ENCODE data around the gene XRCC3. TPM values are rescaled to one million over a fixed set of nuclear protein-coding genes. Genes with fewer than 3 reads are reported as not detected.

The XRCC3 gene
- total and polyA plus RNA-seq, 7 donors: 1.8 to 15.7 (median 3.6) TPM

DNA sequence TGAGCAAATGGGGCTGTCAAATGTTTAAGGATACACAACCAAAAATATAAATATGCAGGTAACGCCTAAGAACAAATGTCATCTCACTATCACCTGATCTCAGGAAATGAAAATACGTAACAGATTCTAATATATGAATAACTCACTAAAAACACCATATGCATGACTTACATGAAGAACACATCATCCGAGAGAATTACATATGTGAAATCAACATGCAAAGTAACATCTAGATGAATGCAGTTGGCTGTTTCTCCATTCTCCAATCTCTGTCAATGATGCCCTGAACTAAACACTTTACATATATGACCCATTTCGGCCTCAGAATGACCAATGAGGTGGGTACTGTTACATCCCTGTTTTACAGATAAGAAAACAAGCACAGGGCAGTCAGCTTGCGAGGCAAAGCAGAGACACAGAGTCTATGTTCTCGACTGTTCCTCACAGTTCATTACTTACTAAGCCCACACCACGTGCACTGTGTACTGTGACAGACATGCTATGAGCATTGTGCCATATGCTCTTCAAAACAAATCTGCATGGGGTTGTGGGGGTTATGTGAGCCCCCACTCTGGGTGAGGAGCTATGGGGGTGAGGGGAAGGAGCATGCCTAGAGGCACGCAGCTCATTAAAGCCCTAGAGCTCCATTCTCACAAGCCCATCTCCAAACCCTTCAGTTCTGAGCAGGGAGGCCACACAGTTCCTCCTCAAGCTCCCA is 43.0 kb upstream of the XRCC3 start:
- H3K4me3 ChIP-seq: no peak overlapping the region
- H3K36me3 ChIP-seq: no peaks in the 10 kb centered on the region
- TF ChIP-seq POLR2AphosphoS5 (IDR thresholded peaks at IDR 0.05) (no peak), POLR2A (IDR thresholded peaks at IDR 0.05) (no peak), CTCF (IDR thresholded peaks at IDR 0.05) (no peak)
- H3K9me3 ChIP-seq: no peaks in the 10 kb centered on the region
- H3K27ac ChIP-seq: no peak overlapping the region
- no peaks in the 10 kb centered on the region for H3K27me3 ChIP-seq
- H3K4me1 ChIP-seq: no peaks in the 10 kb centered on the region
- WGBS, 2 donors: 95 to 96% methylated on average over 8 of the region's 8 CpGs
- intact Hi-C loops (cut with DNase I): no loop called here
- DNase-seq: no peak

- Histone ChIP-seq H3K4me1 (no peaks in the 10 kb centered on the region), H3K4me3 (no peak overlapping the region), H3K27ac (no peak overlapping the region), H3K9me3 (no peaks in the 10 kb centered on the region), H3K27me3 (no peaks in the 10 kb centered on the region), H3K36me3 (peaks cover 0 to 12% (median 0%) of the 10 kb centered on the region in 4 donors)
- no peak for TF ChIP-seq POLR2A (IDR thresholded peaks at IDR 0.05)
- TF ChIP-seq EP300 (IDR thresholded peaks at IDR 0.05): no peak
- TF ChIP-seq CTCF (IDR thresholded peaks at IDR 0.05): no peak
- no peak for TF ChIP-seq POLR2AphosphoS5 (IDR thresholded peaks at IDR 0.05)
- intact Hi-C loops (cut with DNase I): no loop called here
- no peak for DNase-seq
- WGBS, 2 donors: 84 to 87% methylated on average over 6 of the region's 6 CpGs
These were observed 39.8 kb upstream of the XRCC3 start for GRCh38 chr14:103755060-103755459.

DNA sequence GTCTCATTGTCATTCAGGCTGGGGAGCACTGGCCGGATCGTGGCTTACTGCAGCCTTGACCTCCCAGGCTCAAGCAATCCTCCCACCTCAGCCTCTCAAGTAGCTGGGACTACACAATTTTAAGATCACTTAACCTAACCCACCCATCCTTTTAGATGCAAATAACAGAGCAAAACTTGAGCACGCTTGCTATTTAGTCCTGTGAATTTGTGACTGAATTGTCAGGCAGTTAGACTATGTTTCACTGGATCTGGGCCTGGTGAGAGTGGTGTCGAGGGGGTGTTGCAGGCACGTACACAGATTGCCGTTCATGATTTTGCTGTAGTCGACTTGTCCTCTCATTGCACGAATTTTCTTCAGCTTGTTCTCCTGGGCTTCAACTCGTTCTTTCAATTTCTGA is 38.5 kb upstream of the XRCC3 start:
- H3K36me3 ChIP-seq: peaks cover 0 to 12% (median 4%) of the 10 kb centered on the region in 4 donors
- no peak for DNase-seq
- 84 to 88% methylated on average over 9 of the region's 9 CpGs for WGBS, 2 donors
- H3K27ac ChIP-seq: no peak overlapping the region
- H3K4me1 ChIP-seq: no peaks in the 10 kb centered on the region
- H3K9me3 ChIP-seq: no peaks in the 10 kb centered on the region
- H3K4me3 ChIP-seq: no peak overlapping the region
- TF ChIP-seq POLR2AphosphoS5 (IDR thresholded peaks at IDR 0.05): no peak
- TF ChIP-seq EP300 (IDR thresholded peaks at IDR 0.05): no peak
- TF ChIP-seq CTCF (IDR thresholded peaks at IDR 0.05): no peak
- intact Hi-C loops (cut with DNase I): no loop called here
- no peaks in the 10 kb centered on the region for H3K27me3 ChIP-seq

DNA sequence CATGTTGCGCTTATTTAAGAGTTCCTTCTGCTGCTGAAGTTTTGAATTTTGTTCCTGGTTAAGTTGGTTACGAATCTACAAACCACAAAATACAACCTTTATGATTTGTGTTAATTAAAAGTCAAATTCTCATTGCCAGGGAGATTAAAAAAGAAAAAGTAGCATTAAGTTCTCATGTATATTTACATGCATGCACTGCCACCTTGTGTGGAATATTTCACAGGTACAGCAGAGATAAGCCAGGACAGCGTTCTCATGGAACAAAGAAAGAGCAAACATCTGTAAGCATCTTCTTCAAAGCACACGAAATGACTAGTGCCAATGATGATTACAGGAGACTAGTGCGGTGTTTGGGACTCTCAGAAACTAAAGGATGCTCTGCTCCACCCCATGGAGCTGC is 34.6 kb upstream of the XRCC3 start:
- H3K36me3 ChIP-seq: peaks cover 0 to 18% (median 6%) of the 10 kb centered on the region in 4 donors

More for the DNA sequence above, 34.6 kb upstream of the XRCC3 start:
- Histone ChIP-seq H3K27me3 (no peaks in the 10 kb centered on the region), H3K9me3 (no peaks in the 10 kb centered on the region), H3K27ac (no peak overlapping the region), H3K4me3 (no peak overlapping the region), H3K4me1 (no peaks in the 10 kb centered on the region)
- DNase-seq: no peak
- peak in 1 of 4 experiments; percentile 11 for TF ChIP-seq CTCF (IDR thresholded peaks at IDR 0.05)
- TF ChIP-seq POLR2A (IDR thresholded peaks at IDR 0.05): no peak
- WGBS, 2 donors: 85 to 88% methylated on average over 5 of the region's 5 CpGs
- intact Hi-C loops (cut with DNase I): no loop called here

All from sigmoid colon (tissue), 7 donors.